Brain microvascular endothelial cell (primary cell): ENCODE results near the gene GRM7.

Source experiments
- DNase-seq: peaks from one replicate; pipeline ENCODE4 v3.0.0-alpha.2; 2020
- H3K27ac ChIP-seq: fragments of 250-450 bp; sonication (Bioruptor Pico); 2 replicates; pipeline ENCODE4 v1.5.1; 2020; ENCODE audit warnings: mild to moderate bottlenecking, moderate library complexity
- H3K27me3 ChIP-seq: fragments of 250-450 bp; sonication (Bioruptor Pico); replicated peaks from 2 replicates; pipeline ENCODE4 v1.5.1; 2020; ENCODE audit warnings: mild to moderate bottlenecking
- H3K36me3 ChIP-seq: fragments of 250-450 bp; sonication (Bioruptor Pico); replicated peaks from 2 replicates; pipeline ENCODE4 v1.5.1; 2020; ENCODE audit warnings: mild to moderate bottlenecking
- H3K4me3 ChIP-seq: 2 replicates; pipeline ENCODE4 v1.5.1; 2011; ENCODE audit warnings: low read depth, mild to moderate bottlenecking, control low read depth, low read length, moderate library complexity
- CTCF ChIP-seq: IDR thresholded peaks from 2 replicates; pipeline ENCODE4 v1.5.1; 2011; ENCODE audit warnings: low read depth, mild to moderate bottlenecking, moderate library complexity, low read length, control low read depth, inconsistent platforms; ENCODE audit errors: missing control alignments
- in situ Hi-C: cut with HindIII; loops from 2 replicates; pipeline ENCODE4 v1.10.0; 2017; ENCODE audit warnings: low sequenced_read_pairs, low pct_ligation_motif_present

The GRM7 gene

GRCh38 chr3:7242303-7242635 is 381.4 kb downstream of the GRM7 start:
- H3K36me3 ChIP-seq: no peaks in the 10 kb centered on the region
- H3K4me3 ChIP-seq: no peak overlapping the region
- H3K27ac ChIP-seq: no peak overlapping the region
- TF ChIP-seq CTCF: no peak
- no peak for DNase-seq
- in situ Hi-C loops: no loop called here
- H3K27me3 ChIP-seq: no peaks in the 10 kb centered on the region

GRCh38 chr3:7249493-7250076 is 388.7 kb downstream of the GRM7 start:
- Histone ChIP-seq H3K27me3 (no peaks in the 10 kb centered on the region), H3K27ac (no peak overlapping the region), H3K4me3 (no peak overlapping the region), H3K36me3 (no peaks in the 10 kb centered on the region)
- in situ Hi-C loops: no loop called here
- no peak for TF ChIP-seq CTCF
- DNase-seq: no peak

- no peak overlapping the region for H3K4me3 ChIP-seq
- no peaks in the 10 kb centered on the region for H3K27me3 ChIP-seq
- no peaks in the 10 kb centered on the region for H3K36me3 ChIP-seq
- no peak for DNase-seq
- no peak for TF ChIP-seq CTCF
- no peak overlapping the region for H3K27ac ChIP-seq
- in situ Hi-C loops: no loop called here
Measured at GRCh38 chr3:7254251-7254650, 393.3 kb downstream of the GRM7 start.

- H3K4me3 ChIP-seq: no peak overlapping the region
- H3K27me3 ChIP-seq: no peaks in the 10 kb centered on the region
- H3K36me3 ChIP-seq: no peaks in the 10 kb centered on the region
- TF ChIP-seq CTCF: no peak
- H3K27ac ChIP-seq: no peak overlapping the region
- DNase-seq: no peak
- in situ Hi-C loops: no loop called here
Measured at GRCh38 chr3:7260975-7261374, 400.1 kb downstream of the GRM7 start.

GRCh38 chr3:7263347-7264195 is 402.7 kb downstream of the GRM7 start:
- in situ Hi-C loops: no loop called here
- no peak overlapping the region for H3K4me3 ChIP-seq
- H3K36me3 ChIP-seq: no peaks in the 10 kb centered on the region
- no peak for DNase-seq
- no peak for TF ChIP-seq CTCF
- H3K27ac ChIP-seq: no peak overlapping the region
- H3K27me3 ChIP-seq: no peaks in the 10 kb centered on the region

GRCh38 chr3:7264196-7264526 is 403.2 kb downstream of the GRM7 start:
- Histone ChIP-seq H3K27me3 (no peaks in the 10 kb centered on the region), H3K27ac (no peak overlapping the region), H3K36me3 (no peaks in the 10 kb centered on the region), H3K4me3 (no peak overlapping the region)
- no peak for TF ChIP-seq CTCF
- in situ Hi-C loops: no loop called here
- no peak for DNase-seq
